ENCODE results near the gene SV2C.

SV2C gene

GRCh38 chr5:76371960-76372322, 288.8 kb downstream of the SV2C start:
- Histone ChIP-seq H3K4me2 (ENCODE audit: low read length) (no peak overlapping the region), H3K36me3 (ENCODE audit: control insufficient read depth, insufficient read depth, low read length) (no peaks in the 10 kb centered on the region), H3K9me3 (ENCODE audit: control insufficient read depth, low read length) (no peaks in the 10 kb centered on the region), H3K27ac (peak overlapping the region; percentile 64), H2AFZ (peak overlapping the region; percentile 71), H3K4me3 (ENCODE audit: low read depth, low read length) (no peak overlapping the region), H3K4me1 (peaks cover 30% of the 10 kb centered on the region), H3K27me3 (ENCODE audit: control insufficient read depth, insufficient read depth, low read length) (no peaks in the 10 kb centered on the region), H3K79me2 (no peaks in the 10 kb centered on the region), H3K9ac (no peak overlapping the region)
- no peak for TF ChIP-seq CTCF (IDR thresholded peaks at IDR 0.05)

- Histone ChIP-seq H3K9me3 (ENCODE audit: control insufficient read depth, low read length) (no peaks in the 10 kb centered on the region), H3K4me3 (ENCODE audit: low read depth, low read length) (no peak overlapping the region), H3K4me1 (peaks cover 32% of the 10 kb centered on the region), H3K4me2 (ENCODE audit: low read length) (no peak overlapping the region), H3K36me3 (ENCODE audit: control insufficient read depth, insufficient read depth, low read length) (no peaks in the 10 kb centered on the region), H3K79me2 (no peaks in the 10 kb centered on the region), H2AFZ (peak overlapping the region; percentile 71), H3K9ac (no peak overlapping the region), H3K27ac (peak overlapping the region; percentile 64), H3K27me3 (ENCODE audit: control insufficient read depth, insufficient read depth, low read length) (no peaks in the 10 kb centered on the region)
- TF ChIP-seq CTCF (IDR thresholded peaks at IDR 0.05): no peak
Measured at GRCh38 chr5:76372323-76373054, 289.3 kb downstream of the SV2C start.

DNA sequence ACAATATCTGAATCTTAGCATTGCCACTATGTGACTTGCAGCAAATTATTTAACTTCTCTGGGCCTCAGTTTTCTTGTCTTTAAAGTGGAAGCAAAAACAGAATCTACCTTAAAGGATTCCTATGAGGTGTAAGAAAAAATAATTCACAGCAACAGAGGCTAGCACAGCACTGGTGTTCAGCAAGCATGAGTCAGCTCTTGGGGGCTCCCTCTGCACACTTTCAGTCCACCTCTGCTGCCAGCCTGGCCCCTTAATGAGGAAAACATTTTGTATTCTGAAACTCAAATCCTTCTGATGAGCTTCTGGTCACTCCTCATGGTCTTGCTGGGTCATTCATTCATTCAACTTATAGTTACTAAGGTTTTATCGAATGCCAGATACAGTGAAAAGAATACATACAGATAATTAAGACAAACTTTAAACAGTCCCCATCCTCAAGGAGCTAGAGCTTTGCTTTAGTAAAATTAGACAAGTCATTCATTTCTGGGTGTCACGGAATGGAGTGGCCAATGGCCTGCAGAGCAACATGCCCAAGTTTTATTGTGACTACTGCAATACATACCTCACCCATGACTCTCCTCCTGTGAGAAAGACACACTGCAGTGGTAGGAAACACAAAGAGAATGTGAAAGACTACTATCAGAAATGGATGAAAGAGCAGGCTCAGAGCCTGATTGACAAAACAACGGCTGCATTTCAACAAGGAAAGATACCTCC, 293.1 kb downstream of the SV2C start:
- TF ChIP-seq CTCF (IDR thresholded peaks at IDR 0.05): no peak
- no peaks in the 10 kb centered on the region for H3K9me3 ChIP-seq (ENCODE audit: control insufficient read depth, low read length)
- H3K36me3 ChIP-seq (ENCODE audit: control insufficient read depth, insufficient read depth, low read length): no peaks in the 10 kb centered on the region
- peaks cover 36% of the 10 kb centered on the region for H3K4me1 ChIP-seq
- H3K27me3 ChIP-seq (ENCODE audit: control insufficient read depth, insufficient read depth, low read length): no peaks in the 10 kb centered on the region
- H3K4me3 ChIP-seq (ENCODE audit: low read depth, low read length): no peak overlapping the region
- H3K27ac ChIP-seq: peak overlapping the region; percentile 45
- H3K79me2 ChIP-seq: no peaks in the 10 kb centered on the region
- H3K4me2 ChIP-seq (ENCODE audit: low read length): no peak overlapping the region
- H3K9ac ChIP-seq: no peak overlapping the region
- peak overlapping the region; percentile 35 for H2AFZ ChIP-seq

DNA sequence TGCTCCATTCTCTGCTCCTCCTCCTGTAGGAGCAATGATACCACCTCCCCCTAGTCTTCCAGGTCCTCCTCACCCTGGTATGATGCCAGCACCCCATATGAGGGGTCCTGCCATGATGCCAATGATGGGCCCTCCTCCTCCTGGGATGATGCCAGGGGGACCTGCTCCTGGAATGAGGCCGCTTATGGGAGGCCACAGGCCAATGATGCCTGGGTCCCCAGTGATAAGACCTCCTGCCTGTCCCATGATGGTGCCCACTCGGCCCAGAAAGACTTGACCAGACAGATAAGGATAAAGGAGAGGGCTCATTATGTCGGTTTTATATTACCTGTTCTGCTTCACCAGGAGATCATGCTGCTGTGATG, 293.7 kb downstream of the SV2C start:
- no peak overlapping the region for H3K4me2 ChIP-seq (ENCODE audit: low read length)
- H3K27ac ChIP-seq: peak overlapping the region; percentile 27
- no peak overlapping the region for H3K9ac ChIP-seq
- no peaks in the 10 kb centered on the region for H3K27me3 ChIP-seq (ENCODE audit: control insufficient read depth, insufficient read depth, low read length)
- no peaks in the 10 kb centered on the region for H3K79me2 ChIP-seq
- TF ChIP-seq CTCF (IDR thresholded peaks at IDR 0.05): no peak
- no peaks in the 10 kb centered on the region for H3K36me3 ChIP-seq (ENCODE audit: control insufficient read depth, insufficient read depth, low read length)
- peaks cover 36% of the 10 kb centered on the region for H3K4me1 ChIP-seq
- no peaks in the 10 kb centered on the region for H3K9me3 ChIP-seq (ENCODE audit: control insufficient read depth, low read length)
- no peak overlapping the region for H3K4me3 ChIP-seq (ENCODE audit: low read depth, low read length)
- peak overlapping the region; percentile 35 for H2AFZ ChIP-seq
